Effector memory CD4-positive, alpha-beta T cell (primary cell): Measurements from ENCODE around the gene MVB12B.

Source experiments
- DNase-seq, 3 donors: peaks; one replicate each; pipeline ENCODE4 v3.0.0-alpha.2; 2020
- H3K27ac ChIP-seq: 2 replicates; pipeline ENCODE4 v1.7.0; 2013; ENCODE audit warnings: mild to moderate bottlenecking, low read length, moderate library complexity; ENCODE audit not compliant: insufficient read depth, poor library complexity, severe bottlenecking
- H3K27me3 ChIP-seq: replicated peaks from 2 replicates; pipeline ENCODE4 v1.7.0; 2013; ENCODE audit warnings: mild to moderate bottlenecking, low read length; ENCODE audit not compliant: insufficient read depth, control insufficient read depth, poor library complexity, severe bottlenecking
- H3K36me3 ChIP-seq: 2 replicates; pipeline ENCODE4 v1.7.0; 2013; ENCODE audit warnings: mild to moderate bottlenecking, low read length, moderate library complexity; ENCODE audit not compliant: control insufficient read depth, insufficient read depth
- H3K4me1 ChIP-seq: 2 replicates; pipeline ENCODE4 v1.7.0; 2013; ENCODE audit warnings: low read length, mild to moderate bottlenecking; ENCODE audit not compliant: control insufficient read depth, insufficient read depth, poor library complexity, severe bottlenecking
- H3K4me3 ChIP-seq: 2 replicates; pipeline ENCODE4 v1.7.0; 2013; ENCODE audit warnings: low read length, low read depth, mild to moderate bottlenecking; ENCODE audit not compliant: insufficient read depth, poor library complexity, severe bottlenecking
- H3K9me3 ChIP-seq: 2 replicates; pipeline ENCODE4 v1.7.0; 2013; ENCODE audit warnings: mild to moderate bottlenecking, low read length, moderate library complexity; ENCODE audit not compliant: control insufficient read depth

MVB12B gene

GRCh38 chr9:126295082-126295477 lies 31.5 kb upstream of the MVB12B start:
- no peaks in the 10 kb centered on the region for H3K9me3 ChIP-seq
- no peak overlapping the region for H3K4me3 ChIP-seq
- no peaks in the 10 kb centered on the region for H3K4me1 ChIP-seq
- peaks cover 3% of the 10 kb centered on the region for H3K27me3 ChIP-seq
- no peak overlapping the region for H3K27ac ChIP-seq
- no peaks in the 10 kb centered on the region for H3K36me3 ChIP-seq
- no peak for DNase-seq

GRCh38 chr9:126295516-126295915 lies 31.1 kb upstream of the MVB12B start:
- Histone ChIP-seq H3K27ac (no peak overlapping the region), H3K4me1 (no peaks in the 10 kb centered on the region), H3K27me3 (peaks cover 3% of the 10 kb centered on the region), H3K9me3 (no peaks in the 10 kb centered on the region), H3K36me3 (no peaks in the 10 kb centered on the region), H3K4me3 (no peak overlapping the region)
- DNase-seq, result no peak

- DNase-seq, result no peak
- Histone ChIP-seq H3K4me1 (no peaks in the 10 kb centered on the region), H3K27ac (no peak overlapping the region), H3K27me3 (peaks cover 3% of the 10 kb centered on the region), H3K4me3 (no peak overlapping the region), H3K36me3 (no peaks in the 10 kb centered on the region), H3K9me3 (no peaks in the 10 kb centered on the region)
Measured at GRCh38 chr9:126295936-126296600, 30.6 kb upstream of the MVB12B start.

GRCh38 chr9:126296687-126297086 lies 29.9 kb upstream of the MVB12B start:
- Histone ChIP-seq H3K4me3 (no peak overlapping the region), H3K9me3 (no peaks in the 10 kb centered on the region), H3K36me3 (no peaks in the 10 kb centered on the region), H3K4me1 (no peaks in the 10 kb centered on the region), H3K27ac (no peak overlapping the region), H3K27me3 (peaks cover 3% of the 10 kb centered on the region)
- DNase-seq, result no peak

GRCh38 chr9:126297661-126298060 lies 29.0 kb upstream of the MVB12B start:
- H3K27me3 ChIP-seq, result peaks cover 3% of the 10 kb centered on the region
- DNase-seq, result no peak
- H3K4me3 ChIP-seq, result no peak overlapping the region
- no peaks in the 10 kb centered on the region for H3K4me1 ChIP-seq
- H3K9me3 ChIP-seq, result no peaks in the 10 kb centered on the region
- H3K27ac ChIP-seq, result no peak overlapping the region
- no peaks in the 10 kb centered on the region for H3K36me3 ChIP-seq

GRCh38 chr9:126298063-126298801 lies 28.4 kb upstream of the MVB12B start:
- no peaks in the 10 kb centered on the region for H3K4me1 ChIP-seq
- H3K36me3 ChIP-seq, result no peaks in the 10 kb centered on the region
- no peaks in the 10 kb centered on the region for H3K9me3 ChIP-seq
- H3K27ac ChIP-seq, result no peak overlapping the region
- H3K4me3 ChIP-seq, result no peak overlapping the region
- DNase-seq, result no peak
- H3K27me3 ChIP-seq, result peaks cover 3% of the 10 kb centered on the region

GRCh38 chr9:126299706-126300276 lies 26.8 kb upstream of the MVB12B start:
- no peak for DNase-seq
- H3K36me3 ChIP-seq, result no peaks in the 10 kb centered on the region
- no peak overlapping the region for H3K4me3 ChIP-seq
- H3K9me3 ChIP-seq, result no peaks in the 10 kb centered on the region
- H3K27me3 ChIP-seq, result peaks cover 3% of the 10 kb centered on the region
- no peaks in the 10 kb centered on the region for H3K4me1 ChIP-seq
- H3K27ac ChIP-seq, result no peak overlapping the region

- peaks cover 3% of the 10 kb centered on the region for H3K27me3 ChIP-seq
- H3K4me1 ChIP-seq, result no peaks in the 10 kb centered on the region
- H3K36me3 ChIP-seq, result no peaks in the 10 kb centered on the region
- no peak overlapping the region for H3K4me3 ChIP-seq
- no peaks in the 10 kb centered on the region for H3K9me3 ChIP-seq
- DNase-seq, result no peak
- no peak overlapping the region for H3K27ac ChIP-seq
Measured at GRCh38 chr9:126301196-126301595, 25.4 kb upstream of the MVB12B start.

GRCh38 chr9:126301985-126302603 lies 24.5 kb upstream of the MVB12B start:
- Histone ChIP-seq H3K27me3 (no peaks in the 10 kb centered on the region), H3K27ac (no peak overlapping the region), H3K36me3 (no peaks in the 10 kb centered on the region), H3K9me3 (no peaks in the 10 kb centered on the region), H3K4me1 (no peaks in the 10 kb centered on the region), H3K4me3 (no peak overlapping the region)
- peak; percentile 13 to 41 (median 20) for DNase-seq

- H3K4me3 ChIP-seq, result no peak overlapping the region
- H3K36me3 ChIP-seq, result no peaks in the 10 kb centered on the region
- H3K27me3 ChIP-seq, result no peaks in the 10 kb centered on the region
- DNase-seq, result no peak
- no peak overlapping the region for H3K27ac ChIP-seq
- no peaks in the 10 kb centered on the region for H3K4me1 ChIP-seq
- no peaks in the 10 kb centered on the region for H3K9me3 ChIP-seq
Measured at GRCh38 chr9:126302730-126303129, 23.9 kb upstream of the MVB12B start.
